K562 (cell line): Measurements from ENCODE around the gene CYP4V2. TPM values are rescaled to one million over a fixed set of nuclear protein-coding genes. Genes with fewer than 3 reads are reported as not detected.

Experiments used
- ATF7 ChIP-seq: fragments of 450-650 bp; IDR thresholded peaks from 2 replicates; pipeline ENCODE4 v1.7.1; 2014; ENCODE audit warnings: mild to moderate bottlenecking, moderate library complexity
- BDP1 ChIP-seq: IDR thresholded peaks from 3 replicates; pipeline ENCODE4 v1.6.1; 2011; ENCODE audit not compliant: insufficient read length, insufficient read depth
- CAMTA2 ChIP-seq: fragments of 250-450 bp; sonication (Bioruptor Pico); conservative IDR thresholded peaks from 2 replicates; pipeline ENCODE4 v1.5.1; 2022
- DNMT1 ChIP-seq: fragments of 450-650 bp; IDR thresholded peaks from 2 replicates; pipeline ENCODE4 v1.6.1; 2016; ENCODE audit warnings: antibody characterized with exemption, mild to moderate bottlenecking
- DPF2 ChIP-seq: fragments of 450-650 bp; IDR thresholded peaks from 2 replicates; pipeline ENCODE4 v1.6.1; 2016
- FOXK2 ChIP-seq, 2 experiments: fragments of 450-650 bp; IDR thresholded peaks in 1 of 2; conservative IDR thresholded peaks in 1 of 2; 2 replicates each; pipeline ENCODE4 v1.6.1; 2016; ENCODE audit warnings: low read depth in 2 of 2, mild to moderate bottlenecking in 1 of 2
- FOXM1 ChIP-seq, 2 experiments: fragments of 450-650 bp in 1 of 2; sonication (generic) in 1 of 2; formaldehyde crosslinking in 1 of 2; IDR thresholded peaks; 2 replicates each; pipeline versions ENCODE4 v1.6.1 to v1.9.0; 2017 to 2022; ENCODE audit warnings: low read depth in 2 of 2, mild to moderate bottlenecking in 2 of 2, missing genetic modification reagents in 1 of 2, moderate library complexity in 1 of 2
- KDM2B ChIP-seq: fragments of 250-450 bp; sonication (Bioruptor Pico); IDR thresholded peaks from 2 replicates; pipeline ENCODE4 v1.8.0; 2021; ENCODE audit warnings: mild to moderate bottlenecking, moderate library complexity
- KHSRP ChIP-seq: fragments of 450-650 bp; IDR thresholded peaks from 2 replicates; pipeline ENCODE4 v1.6.1; 2017
- KLF16 ChIP-seq: IDR thresholded peaks from 2 replicates; pipeline ENCODE4 v1.6.1; 2016; ENCODE audit warnings: antibody characterized with exemption
- MCM3 ChIP-seq: fragments of 450-650 bp; IDR thresholded peaks from 2 replicates; pipeline ENCODE4 v1.6.1; 2016
- MXD1 ChIP-seq: fragments of 250-450 bp; sonication (Bioruptor Pico); IDR thresholded peaks from 2 replicates; pipeline ENCODE4 v1.8.0; 2021; ENCODE audit warnings: borderline replicate concordance, mild to moderate bottlenecking, moderate library complexity; ENCODE audit not compliant: poor library complexity, severe bottlenecking
- NCOA1 ChIP-seq: fragments of 450-650 bp; IDR thresholded peaks from 2 replicates; pipeline ENCODE4 v1.6.1; 2016; ENCODE audit warnings: low read depth
- PTTG1 ChIP-seq: fragments of 450-650 bp; IDR thresholded peaks from 2 replicates; pipeline ENCODE4 v1.6.1; 2016; ENCODE audit warnings: low read depth, mild to moderate bottlenecking, missing genetic modification characterization, missing compliant biosample characterization
- SP1 ChIP-seq: sonication (generic); formaldehyde crosslinking; IDR thresholded peaks from 2 replicates; pipeline ENCODE4 v1.8.1; 2022; ENCODE audit warnings: mild to moderate bottlenecking, missing genetic modification reagents
- ZFP30 ChIP-seq: fragments of 250-450 bp; sonication (Bioruptor Pico); IDR thresholded peaks from 2 replicates; pipeline ENCODE4 v1.8.0; 2022; ENCODE audit warnings: moderate library complexity, mild to moderate bottlenecking, inconsistent platforms, borderline replicate concordance
- ZFP91 ChIP-seq: sonication (generic); formaldehyde crosslinking; IDR thresholded peaks from 2 replicates; pipeline ENCODE4 v1.8.0; 2022; ENCODE audit warnings: mild to moderate bottlenecking, missing genetic modification reagents
- ZNF75A ChIP-seq: fragments of 450-650 bp; formaldehyde crosslinking; IDR thresholded peaks from 2 replicates; pipeline ENCODE4 v1.4.0; 2020; ENCODE audit warnings: mild to moderate bottlenecking
- polyA plus RNA-seq, 8 experiments: library from polyadenylated mRNA; depleted of rRNA in 4 of 8; stranded (reverse) in 5 of 8; unstranded in 3 of 8; fragments of >200 nt; fragmentation: Nextera tagmentation in 2 of 8; fragmentation: Illumina TruSeq in 1 of 8; extraction: Ambion mirVana in 2 of 8; extraction: Trizol in 1 of 8; gene quantifications; 2 replicates each; pipeline versions ENCODE4 v1.2.1 to v1.2.3, GENCODE V29; 2011 to 2014; ENCODE audit warnings: inconsistent platforms in 1 of 8, missing spikeins in 1 of 8
- total RNA-seq, 7 experiments: library from RNA; depleted of rRNA in 6 of 7; stranded (reverse); fragments of >200 nt in 6 of 7; fragmentation: Illumina TruSeq in 2 of 7; extraction: Trizol in 2 of 7; gene quantifications; 2 replicates each; pipeline versions ENCODE4 v1.2.1 to v1.2.3, GENCODE V29; 2011 to 2021; ENCODE audit warnings: low replicate concordance in 1 of 7
- TF ChIP-seq, protein P1 (sequence below): fragments of 450-650 bp; IDR thresholded peaks from one replicate; pipeline ENCODE4 v1.6.1; 2018; ENCODE audit warnings: mild to moderate bottlenecking, moderate library complexity; ENCODE audit not compliant: partially characterized antibody
- TF ChIP-seq, protein P2 (sequence below): fragments of 200-800 bp; sonication (Bioruptor generic); IDR thresholded peaks from 2 replicates; pipeline ENCODE4 v1.6.1; 2016; ENCODE audit warnings: missing genetic modification characterization, missing compliant biosample characterization

CYP4V2 gene
- total and polyA plus RNA-seq, 9 of the 15 experiments (the other 6 are each of a cell fraction or from before 2014, with no cell fraction given): 1.1 to 8.3 (median 3.9) TPM

GRCh38 chr4:186191200-186192065, at the start of gene CYP4V2 (continued):
- TF ChIP-seq CAMTA2 (CRISPR knock-in tag) (no peak), NCOA1 (0 out of 2 replicates have a peak, but pooled peaks have one; percentile 61), KDM2B (CRISPR knock-in tag) (peak; percentile 62; the same call in 1 of the 2 replicates), FOXK2 (conservative IDR thresholded peaks at IDR 0.05 in 1 of 2, IDR thresholded peaks at IDR 0.05 in 1 of 2; ENCODE audit: low read depth in 2 of 2) (peak in 1 of 2 experiments; percentile 45; a peak in 1 of 4 replicates), DPF2 (no peak), ATF7 (peak; percentile 77), SP1 (CRISPR knock-in tag) (no peak; the same call in none of the 2 replicates), ZFP30 (CRISPR knock-in tag) (no peak), ZFP91 (CRISPR knock-in tag) (no peak; the same call in 1 of the 2 replicates), PTTG1 (tag) (no peak), DNMT1 (no peak), MXD1 (CRISPR knock-in tag) (no peak), KHSRP (no peak), KLF16 (no peak), BDP1 (no peak), FOXM1 (IDR thresholded peaks at IDR 0.05; ENCODE audit: low read depth) (peak; percentile 26; the same call in 1 of the 2 replicates), FOXM1 (CRISPR knock-in tag; IDR thresholded peaks at IDR 0.05; ENCODE audit: low read depth) (0 out of 2 replicates have a peak, but pooled peaks have one; percentile 18), MCM3 (no peak), ZNF75A (CRISPR knock-in tag) (no peak)
- TF ChIP-seq, protein P1, sequence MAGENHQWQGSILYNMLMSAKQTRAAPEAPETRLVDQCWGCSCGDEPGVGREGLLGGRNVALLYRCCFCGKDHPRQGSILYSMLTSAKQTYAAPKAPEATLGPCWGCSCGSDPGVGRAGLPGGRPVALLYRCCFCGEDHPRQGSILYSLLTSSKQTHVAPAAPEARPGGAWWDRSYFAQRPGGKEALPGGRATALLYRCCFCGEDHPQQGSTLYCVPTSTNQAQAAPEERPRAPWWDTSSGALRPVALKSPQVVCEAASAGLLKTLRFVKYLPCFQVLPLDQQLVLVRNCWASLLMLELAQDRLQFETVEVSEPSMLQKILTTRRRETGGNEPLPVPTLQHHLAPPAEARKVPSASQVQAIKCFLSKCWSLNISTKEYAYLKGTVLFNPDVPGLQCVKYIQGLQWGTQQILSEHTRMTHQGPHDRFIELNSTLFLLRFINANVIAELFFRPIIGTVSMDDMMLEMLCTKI: no peak
- TF ChIP-seq, protein P2, sequence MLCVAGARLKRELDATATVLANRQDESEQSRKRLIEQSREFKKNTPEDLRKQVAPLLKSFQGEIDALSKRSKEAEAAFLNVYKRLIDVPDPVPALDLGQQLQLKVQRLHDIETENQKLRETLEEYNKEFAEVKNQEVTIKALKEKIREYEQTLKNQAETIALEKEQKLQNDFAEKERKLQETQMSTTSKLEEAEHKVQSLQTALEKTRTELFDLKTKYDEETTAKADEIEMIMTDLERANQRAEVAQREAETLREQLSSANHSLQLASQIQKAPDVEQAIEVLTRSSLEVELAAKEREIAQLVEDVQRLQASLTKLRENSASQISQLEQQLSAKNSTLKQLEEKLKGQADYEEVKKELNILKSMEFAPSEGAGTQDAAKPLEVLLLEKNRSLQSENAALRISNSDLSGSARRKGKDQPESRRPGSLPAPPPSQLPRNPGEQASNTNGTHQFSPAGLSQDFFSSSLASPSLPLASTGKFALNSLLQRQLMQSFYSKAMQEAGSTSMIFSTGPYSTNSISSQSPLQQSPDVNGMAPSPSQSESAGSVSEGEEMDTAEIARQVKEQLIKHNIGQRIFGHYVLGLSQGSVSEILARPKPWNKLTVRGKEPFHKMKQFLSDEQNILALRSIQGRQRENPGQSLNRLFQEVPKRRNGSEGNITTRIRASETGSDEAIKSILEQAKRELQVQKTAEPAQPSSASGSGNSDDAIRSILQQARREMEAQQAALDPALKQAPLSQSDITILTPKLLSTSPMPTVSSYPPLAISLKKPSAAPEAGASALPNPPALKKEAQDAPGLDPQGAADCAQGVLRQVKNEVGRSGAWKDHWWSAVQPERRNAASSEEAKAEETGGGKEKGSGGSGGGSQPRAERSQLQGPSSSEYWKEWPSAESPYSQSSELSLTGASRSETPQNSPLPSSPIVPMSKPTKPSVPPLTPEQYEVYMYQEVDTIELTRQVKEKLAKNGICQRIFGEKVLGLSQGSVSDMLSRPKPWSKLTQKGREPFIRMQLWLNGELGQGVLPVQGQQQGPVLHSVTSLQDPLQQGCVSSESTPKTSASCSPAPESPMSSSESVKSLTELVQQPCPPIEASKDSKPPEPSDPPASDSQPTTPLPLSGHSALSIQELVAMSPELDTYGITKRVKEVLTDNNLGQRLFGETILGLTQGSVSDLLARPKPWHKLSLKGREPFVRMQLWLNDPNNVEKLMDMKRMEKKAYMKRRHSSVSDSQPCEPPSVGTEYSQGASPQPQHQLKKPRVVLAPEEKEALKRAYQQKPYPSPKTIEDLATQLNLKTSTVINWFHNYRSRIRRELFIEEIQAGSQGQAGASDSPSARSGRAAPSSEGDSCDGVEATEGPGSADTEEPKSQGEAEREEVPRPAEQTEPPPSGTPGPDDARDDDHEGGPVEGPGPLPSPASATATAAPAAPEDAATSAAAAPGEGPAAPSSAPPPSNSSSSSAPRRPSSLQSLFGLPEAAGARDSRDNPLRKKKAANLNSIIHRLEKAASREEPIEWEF (CRISPR knock-in tag): no peak
